OCI-LY1 (cell line): Measurements from ENCODE around the gene A2ML1.
"Not testable (repeated sequence)": the region's sequence is repeated elsewhere in the genome, so short reads cannot be mapped to it uniquely, and the experiment has no call there.

Source experiments
- EZH2 ChIP-seq: fragments of 200-600 bp; sonication (generic), shearing (Covaris generic); IDR thresholded peaks from 2 replicates; pipeline ENCODE4 v1.8.0; 2017; ENCODE audit warnings: borderline replicate concordance, mixed run types, mild to moderate bottlenecking, antibody characterized with exemption, low read length, moderate library complexity, mixed read lengths
- TF ChIP-seq, protein P1 (sequence below): fragments of 200-600 bp; sonication (generic), shearing (Covaris generic); IDR thresholded peaks from 2 replicates; pipeline ENCODE4 v1.5.1; 2017; ENCODE audit warnings: mild to moderate bottlenecking, antibody characterized with exemption, low read length, moderate library complexity, mixed read lengths

- TF ChIP-seq EZH2: not testable (repeated sequence)
- TF ChIP-seq, protein P1, sequence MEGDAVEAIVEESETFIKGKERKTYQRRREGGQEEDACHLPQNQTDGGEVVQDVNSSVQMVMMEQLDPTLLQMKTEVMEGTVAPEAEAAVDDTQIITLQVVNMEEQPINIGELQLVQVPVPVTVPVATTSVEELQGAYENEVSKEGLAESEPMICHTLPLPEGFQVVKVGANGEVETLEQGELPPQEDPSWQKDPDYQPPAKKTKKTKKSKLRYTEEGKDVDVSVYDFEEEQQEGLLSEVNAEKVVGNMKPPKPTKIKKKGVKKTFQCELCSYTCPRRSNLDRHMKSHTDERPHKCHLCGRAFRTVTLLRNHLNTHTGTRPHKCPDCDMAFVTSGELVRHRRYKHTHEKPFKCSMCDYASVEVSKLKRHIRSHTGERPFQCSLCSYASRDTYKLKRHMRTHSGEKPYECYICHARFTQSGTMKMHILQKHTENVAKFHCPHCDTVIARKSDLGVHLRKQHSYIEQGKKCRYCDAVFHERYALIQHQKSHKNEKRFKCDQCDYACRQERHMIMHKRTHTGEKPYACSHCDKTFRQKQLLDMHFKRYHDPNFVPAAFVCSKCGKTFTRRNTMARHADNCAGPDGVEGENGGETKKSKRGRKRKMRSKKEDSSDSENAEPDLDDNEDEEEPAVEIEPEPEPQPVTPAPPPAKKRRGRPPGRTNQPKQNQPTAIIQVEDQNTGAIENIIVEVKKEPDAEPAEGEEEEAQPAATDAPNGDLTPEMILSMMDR: not testable (repeated sequence)
Observed at GRCh38 chr12:8820676-8821407, 1.6 kb upstream of the A2ML1 start.
